GM18867 (cell line): ENCODE measurements around the gene PTPRCAP.

Experiments used
- ATAC-seq: cut with Tn5 transposase; IDR thresholded peaks from one replicate; pipeline ENCODE4 v1.9.1; 2021; ENCODE audit warnings: mild to moderate bottlenecking, moderate library complexity; ENCODE audit not compliant: unreplicated experiment

PTPRCAP gene

GRCh38 chr11:67441731-67442351 is 4.4 kb upstream of the PTPRCAP start:
- ATAC-seq = no peak

- no peak for ATAC-seq
These were observed 3.6 kb upstream of the PTPRCAP start for GRCh38 chr11:67441098-67441563.

DNA sequence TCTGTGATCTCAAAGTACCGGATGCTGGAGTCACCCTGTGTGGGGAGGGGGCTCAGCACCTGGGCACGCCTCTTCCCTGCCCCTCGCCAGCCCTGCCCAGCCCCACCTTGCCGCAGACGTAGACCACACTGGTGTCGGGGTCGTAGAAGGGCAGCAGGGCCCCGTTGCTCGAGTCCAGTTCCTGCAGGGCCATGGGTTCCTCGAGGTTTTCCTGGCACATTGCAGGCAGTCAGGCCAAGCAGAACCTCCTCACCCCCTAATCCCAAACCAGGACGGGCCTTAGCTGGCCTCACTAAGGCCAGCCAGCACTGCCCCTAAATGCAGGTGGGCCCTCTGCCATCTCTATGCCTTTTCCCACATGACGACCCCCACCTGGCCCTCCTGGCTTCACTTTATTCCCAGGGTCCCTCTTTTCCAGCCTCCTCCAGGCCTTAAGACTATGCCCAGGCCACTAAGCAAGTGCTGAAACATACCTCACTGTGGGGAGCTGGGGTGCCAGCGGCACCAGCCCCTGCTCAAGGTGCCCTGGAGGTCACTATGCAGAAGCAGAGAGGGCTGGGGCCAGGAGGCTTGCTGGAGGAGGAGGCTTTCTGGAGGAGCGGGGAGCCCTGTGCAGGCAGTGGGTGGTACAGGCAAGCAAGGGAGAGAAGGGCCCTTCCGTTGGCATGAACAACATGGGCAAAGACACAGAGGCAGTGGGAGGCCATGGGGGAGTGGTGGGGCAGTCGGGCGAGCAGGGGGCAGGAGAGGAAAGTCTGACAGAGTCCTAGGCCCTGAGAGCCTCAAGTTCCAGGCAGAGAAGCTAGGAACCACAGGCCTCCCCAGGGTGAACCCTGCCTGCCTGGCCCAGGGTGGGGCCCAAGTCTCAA is 3.0 kb upstream of the PTPRCAP start:
- ATAC-seq = no peak

GRCh38 chr11:67439321-67440228 is 2.1 kb upstream of the PTPRCAP start:
- ATAC-seq = no peak

- no peak for ATAC-seq
These were observed 848 bp upstream of the PTPRCAP start for GRCh38 chr11:67438158-67438902.

DNA sequence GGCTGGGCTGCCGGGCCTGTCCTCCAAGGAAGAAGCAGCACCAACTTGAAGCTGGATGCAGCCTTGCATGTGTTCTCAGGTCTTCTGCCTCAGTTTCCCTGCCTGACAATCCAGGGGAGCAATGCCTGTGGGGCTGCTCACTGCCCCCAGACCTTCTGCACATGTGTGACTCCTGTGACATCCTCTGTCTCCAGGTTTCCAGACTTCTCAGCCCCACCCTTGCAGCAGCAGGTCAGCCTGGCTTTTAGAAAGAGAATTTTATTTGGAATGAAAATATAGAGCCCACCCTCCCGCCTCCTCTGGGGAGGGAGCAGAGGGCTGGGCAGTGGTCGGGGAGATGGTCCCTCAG is 301 bp upstream of the PTPRCAP start:
- no peak for ATAC-seq

DNA sequence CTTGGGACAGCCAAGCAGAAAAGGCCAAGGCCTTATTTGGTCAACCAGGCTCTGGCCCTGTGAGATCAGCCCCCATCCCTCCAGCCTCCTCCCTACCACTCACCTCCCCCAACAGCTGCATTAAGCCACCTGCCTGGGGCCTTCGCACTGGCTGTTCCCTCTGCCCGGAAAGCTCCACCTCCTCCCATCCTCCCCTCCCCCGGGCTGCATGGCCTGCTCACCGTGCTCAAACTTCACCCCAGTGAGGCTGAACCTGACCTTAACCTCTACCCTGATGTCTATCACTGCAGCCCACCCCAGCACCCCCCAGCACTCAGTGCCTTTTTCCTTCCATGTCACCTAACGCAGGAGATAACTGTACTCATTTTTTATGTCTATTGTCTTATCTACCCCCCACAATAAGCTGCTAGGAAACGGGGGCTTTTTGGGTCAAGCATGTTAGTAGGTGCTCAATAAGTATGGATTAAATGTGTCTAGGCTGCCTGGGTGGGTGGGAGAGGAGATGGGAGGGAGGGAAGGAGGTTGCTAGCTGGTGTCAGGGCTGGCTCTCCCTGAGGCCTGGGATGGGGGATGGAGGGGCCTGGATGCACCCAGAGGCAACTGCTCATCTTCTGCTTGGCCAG is 912 bp downstream of the PTPRCAP start:
- ATAC-seq = no peak

DNA sequence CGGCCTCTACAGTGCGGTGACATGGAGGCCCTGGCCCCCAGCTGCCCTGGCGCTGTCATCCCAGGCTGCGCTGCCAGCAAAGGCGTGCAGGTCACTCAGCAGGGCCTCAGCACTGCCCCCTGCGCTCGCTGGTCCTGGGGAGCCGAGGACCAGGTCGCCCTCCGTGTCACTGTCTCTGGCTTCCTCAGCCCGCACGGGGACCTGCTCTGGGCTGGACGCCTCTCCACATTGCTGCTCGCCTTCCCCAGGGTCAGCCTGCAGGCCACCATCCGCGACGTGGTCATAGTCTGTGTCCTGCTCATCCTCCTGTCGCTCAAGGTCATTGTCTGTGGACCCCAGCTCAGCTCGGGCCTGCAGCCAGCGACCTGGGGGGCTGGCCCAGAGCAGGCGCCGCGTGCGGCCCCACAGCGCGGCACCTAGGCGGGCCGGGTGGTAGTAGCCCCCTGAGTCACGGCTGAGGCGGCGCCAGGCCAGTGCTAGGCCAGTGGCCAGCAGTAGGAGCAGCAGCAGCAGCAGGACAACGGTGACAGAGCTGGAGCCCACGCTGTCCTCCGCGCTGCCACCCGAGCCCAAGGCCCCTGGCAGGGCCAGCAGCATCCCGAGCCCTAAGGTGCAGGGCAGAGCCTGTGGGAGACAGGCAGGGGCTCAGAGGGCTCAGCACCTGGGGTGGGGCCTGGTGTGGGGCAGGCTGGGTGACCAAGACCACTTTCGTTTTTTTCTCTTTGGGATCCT is 1.6 kb downstream of the PTPRCAP start:
- no peak for ATAC-seq

- ATAC-seq = no peak
These were observed 2.3 kb downstream of the PTPRCAP start for GRCh38 chr11:67435031-67435726.

GRCh38 chr11:67434395-67434881 is 3.0 kb downstream of the PTPRCAP start:
- ATAC-seq = no peak

DNA sequence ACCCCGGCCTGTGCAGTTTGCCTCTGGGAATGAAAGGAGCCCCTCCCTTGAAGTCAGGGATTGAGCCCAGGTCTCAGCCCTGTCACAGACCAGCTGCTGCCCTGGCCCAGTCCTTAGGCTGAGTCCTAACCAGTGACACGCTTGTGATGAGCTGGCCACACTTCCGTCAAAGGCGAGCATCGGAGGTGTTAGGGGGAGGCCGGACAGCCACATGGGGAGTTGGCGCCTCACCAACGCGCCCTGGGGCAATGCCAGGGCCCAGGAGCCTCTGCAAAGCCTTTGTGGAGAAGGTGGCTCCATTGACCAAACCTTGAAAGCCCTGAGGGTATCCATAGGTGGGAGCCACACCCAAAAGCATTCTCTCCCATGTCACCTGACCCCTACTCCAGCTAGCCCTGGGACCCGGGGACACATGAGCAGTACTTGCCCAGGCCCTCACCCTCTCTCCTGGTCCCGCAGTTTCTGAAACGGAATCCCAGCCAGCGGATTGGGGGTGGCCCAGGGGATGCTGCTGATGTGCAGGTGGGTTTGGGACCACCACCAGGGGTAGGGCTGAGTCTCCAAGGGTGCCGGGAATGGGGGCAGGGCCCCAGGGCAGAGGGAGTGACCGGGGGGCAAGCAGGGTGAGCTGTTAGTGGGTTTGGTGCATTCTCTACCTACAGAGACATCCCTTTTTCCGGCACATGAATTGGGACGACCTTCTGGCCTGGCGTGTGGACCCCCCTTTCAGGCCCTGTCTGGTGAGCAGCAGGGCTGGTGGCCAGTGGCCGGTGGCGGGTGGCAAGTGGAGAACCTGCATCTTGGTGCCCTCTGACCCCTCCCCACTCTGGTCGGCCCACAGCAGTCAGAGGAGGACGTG is 3.7 kb downstream of the PTPRCAP start:
- ATAC-seq = no peak

DNA sequence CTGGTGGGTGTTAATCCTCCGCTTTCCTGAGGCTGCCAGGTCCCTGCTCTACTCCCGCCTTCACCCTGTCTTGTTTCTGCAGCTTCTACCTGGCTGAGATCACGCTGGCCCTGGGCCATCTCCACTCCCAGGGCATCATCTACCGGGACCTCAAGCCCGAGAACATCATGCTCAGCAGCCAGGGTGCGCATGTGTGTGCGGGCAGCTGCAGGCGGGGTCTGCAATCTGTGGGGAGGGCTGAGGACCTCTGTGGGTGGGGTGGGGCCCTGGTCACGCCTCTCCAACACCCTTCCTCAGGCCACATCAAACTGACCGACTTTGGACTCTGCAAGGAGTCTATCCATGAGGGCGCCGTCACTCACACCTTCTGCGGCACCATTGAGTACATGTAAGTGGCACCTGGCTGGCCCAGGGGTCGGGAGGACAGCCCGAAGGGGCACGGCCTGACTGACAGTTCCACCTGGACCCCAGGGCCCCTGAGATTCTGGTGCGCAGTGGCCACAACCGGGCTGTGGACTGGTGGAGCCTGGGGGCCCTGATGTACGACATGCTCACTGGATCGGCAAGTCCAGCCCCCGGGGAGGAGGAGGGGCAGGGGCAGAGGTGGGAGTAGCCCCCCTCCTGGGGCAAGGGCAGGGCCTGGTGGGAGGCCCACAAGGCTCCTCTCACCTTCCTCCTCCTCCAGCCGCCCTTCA is 4.7 kb downstream of the PTPRCAP start:
- ATAC-seq = no peak

DNA sequence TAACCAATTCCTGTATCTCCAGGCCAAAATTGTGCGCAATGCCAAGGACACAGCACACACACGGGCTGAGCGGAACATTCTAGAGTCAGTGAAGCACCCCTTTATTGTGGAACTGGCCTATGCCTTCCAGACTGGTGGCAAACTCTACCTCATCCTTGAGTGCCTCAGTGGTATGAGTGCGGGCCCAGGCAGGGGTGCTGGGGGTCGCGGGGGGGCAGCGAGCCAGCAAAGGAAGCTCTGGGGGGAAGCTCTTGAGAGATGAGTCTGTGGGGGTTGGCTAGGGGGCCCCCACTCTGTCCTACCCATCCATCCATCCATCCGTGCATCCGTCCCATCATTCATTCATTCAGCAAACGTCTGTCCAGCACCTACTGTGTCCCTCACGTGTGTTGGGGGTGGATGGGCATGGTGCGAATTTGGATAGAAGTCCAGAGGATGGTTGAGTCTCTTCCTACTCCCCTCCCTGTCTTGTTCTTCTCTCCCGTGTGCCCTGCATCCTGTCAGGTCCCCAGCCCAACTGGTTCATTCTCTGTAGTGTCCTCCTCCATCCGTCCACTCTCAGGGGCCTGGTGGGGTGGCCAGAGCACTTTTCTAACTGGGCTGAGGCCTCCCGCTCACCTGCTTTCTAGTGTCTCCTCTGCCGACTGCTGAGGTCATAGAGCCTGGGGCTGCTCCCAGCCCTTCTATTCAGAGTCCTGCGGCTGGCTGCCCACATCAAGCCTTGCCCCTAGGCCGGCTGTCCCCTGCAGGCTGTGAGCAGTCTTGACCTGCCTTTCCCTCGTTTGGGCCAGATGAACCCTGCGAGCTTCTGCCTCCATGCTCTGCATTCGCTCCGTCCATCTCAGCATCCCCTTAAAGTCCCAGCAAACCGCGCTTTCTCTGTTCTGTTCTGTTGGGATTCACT is 5.9 kb downstream of the PTPRCAP start:
- no peak for ATAC-seq

GRCh38 chr11:67429722-67430121 is 7.8 kb downstream of the PTPRCAP start:
- no peak for ATAC-seq

DNA sequence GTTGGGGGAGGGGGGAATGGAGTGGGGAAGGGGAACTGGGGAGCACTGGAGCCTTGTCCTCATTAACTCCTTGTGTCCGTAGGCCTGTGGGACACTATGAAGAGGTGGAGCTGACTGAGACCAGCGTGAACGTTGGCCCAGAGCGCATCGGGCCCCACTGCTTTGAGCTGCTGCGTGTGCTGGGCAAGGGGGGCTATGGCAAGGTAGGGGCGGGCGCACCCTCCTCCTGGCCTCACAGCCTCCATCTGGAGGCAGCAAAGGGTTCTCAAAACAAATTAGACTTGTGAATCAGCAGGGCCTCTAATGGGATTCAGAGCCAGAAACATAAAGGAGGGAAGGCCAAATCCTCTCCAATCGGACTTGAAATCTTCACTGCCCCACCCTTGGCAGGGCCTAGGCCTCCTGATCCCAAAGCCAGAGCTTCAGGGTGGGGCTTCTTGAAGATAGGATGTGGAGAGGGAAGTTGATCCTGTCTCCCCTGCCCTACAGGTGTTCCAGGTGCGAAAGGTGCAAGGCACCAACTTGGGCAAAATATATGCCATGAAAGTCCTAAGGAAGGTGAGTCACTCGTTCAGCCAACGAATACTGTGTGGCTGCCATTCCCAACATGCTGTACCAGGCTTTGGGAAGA is 8.3 kb downstream of the PTPRCAP start:
- ATAC-seq = no peak
